Midbrain (tissue), 1 donor: ENCODE data around the gene BACE1.
"Not testable (repeated sequence)": the region's sequence is repeated elsewhere in the genome, so short reads cannot be mapped to it uniquely, and the experiment has no call there.

Experiments
- DNase-seq: peaks from one replicate; lab custom pipeline; 2025; lab: John Stamatoyannopoulos, UW

The BACE1 gene

GRCh38 chr11:117273550-117274289 is 42.3 kb downstream of the BACE1 start:
- DNase-seq, result no peak

- DNase-seq, result not testable (repeated sequence)
Measured at GRCh38 chr11:117272175-117272574, 43.9 kb downstream of the BACE1 start.

- DNase-seq, result no peak
Measured at GRCh38 chr11:117271208-117271607, 44.8 kb downstream of the BACE1 start.

- no peak for DNase-seq
Measured at GRCh38 chr11:117269856-117270255, 46.2 kb downstream of the BACE1 start.

- no peak for DNase-seq
Measured at GRCh38 chr11:117265745-117266144, 50.3 kb downstream of the BACE1 start.

GRCh38 chr11:117264624-117265323 is 51.3 kb downstream of the BACE1 start:
- DNase-seq, result not testable (repeated sequence)

- DNase-seq, result no peak
Measured at GRCh38 chr11:117259417-117259816, 56.6 kb downstream of the BACE1 start.

- no peak for DNase-seq
Measured at GRCh38 chr11:117258576-117258975, 57.5 kb downstream of the BACE1 start.

- no peak for DNase-seq
Measured at GRCh38 chr11:117256573-117256972, 59.5 kb downstream of the BACE1 start.

- DNase-seq, result no peak
Measured at GRCh38 chr11:117255966-117256365, 60.1 kb downstream of the BACE1 start.

GRCh38 chr11:117251506-117251905 is 64.5 kb downstream of the BACE1 start:
- DNase-seq, result no peak

GRCh38 chr11:117249571-117249970 is 66.5 kb downstream of the BACE1 start:
- DNase-seq, result no peak

- DNase-seq, result no peak
Measured at GRCh38 chr11:117248341-117248740, 67.7 kb downstream of the BACE1 start.

- no peak for DNase-seq
Measured at GRCh38 chr11:117239295-117239694, 76.8 kb downstream of the BACE1 start.

GRCh38 chr11:117238221-117238620 is 77.8 kb downstream of the BACE1 start:
- DNase-seq, result no peak
